Cerebellar nuclear complex (tissue), 1 donor: ENCODE data around the gene KCTD4.
"Not testable (repeated sequence)": the region's sequence is repeated elsewhere in the genome, so short reads cannot be mapped to it uniquely, and the experiment has no call there.

Source experiments
- DNase-seq, 2 experiments: peaks; one replicate each; lab custom pipeline; 2025; lab: John Stamatoyannopoulos, UW

Gene KCTD4

GRCh38 chr13:45215392-45216077 is 14.7 kb upstream of the KCTD4 start:
- no peak for DNase-seq

GRCh38 chr13:45209229-45209628 is 8.4 kb upstream of the KCTD4 start:
- DNase-seq, result no peak

- no peak for DNase-seq
These were observed 7.3 kb upstream of the KCTD4 start for GRCh38 chr13:45208132-45208531.

- no peak for DNase-seq
These were observed 6.5 kb upstream of the KCTD4 start for GRCh38 chr13:45207319-45207718.

- no peak for DNase-seq
These were observed 5.5 kb upstream of the KCTD4 start for GRCh38 chr13:45206340-45206739.

- DNase-seq, result no peak
These were observed 4.3 kb upstream of the KCTD4 start for GRCh38 chr13:45205124-45205523.

- no peak for DNase-seq
These were observed 1.1 kb downstream of the KCTD4 start for GRCh38 chr13:45199711-45200110.

- no peak for DNase-seq
These were observed 1.9 kb downstream of the KCTD4 start for GRCh38 chr13:45198924-45199323.

- no peak for DNase-seq
These were observed 2.8 kb downstream of the KCTD4 start for GRCh38 chr13:45198041-45198440.

- no peak for DNase-seq
These were observed 4.2 kb downstream of the KCTD4 start for GRCh38 chr13:45196622-45197021.

GRCh38 chr13:45196096-45196495 is 4.7 kb downstream of the KCTD4 start:
- DNase-seq, result no peak

- DNase-seq, result no peak
These were observed 5.4 kb downstream of the KCTD4 start for GRCh38 chr13:45195421-45195820.

- no peak for DNase-seq
These were observed 6.5 kb downstream of the KCTD4 start for GRCh38 chr13:45194081-45194939.

- DNase-seq, result no peak
These were observed 9.0 kb downstream of the KCTD4 start for GRCh38 chr13:45191874-45192273.

GRCh38 chr13:45189511-45189910 is 11.3 kb downstream of the KCTD4 start:
- DNase-seq, result not testable (repeated sequence)

- not testable (repeated sequence) for DNase-seq
These were observed 11.8 kb downstream of the KCTD4 start for GRCh38 chr13:45189077-45189476.

- no peak for DNase-seq
These were observed 15.6 kb downstream of the KCTD4 start for GRCh38 chr13:45185286-45185685.

GRCh38 chr13:45184693-45185092 is 16.2 kb downstream of the KCTD4 start:
- DNase-seq, result no peak

- DNase-seq, result no peak
These were observed 19.9 kb downstream of the KCTD4 start for GRCh38 chr13:45180713-45181601.

GRCh38 chr13:45180303-45180702 is 20.5 kb downstream of the KCTD4 start:
- no peak for DNase-seq

- no peak for DNase-seq
These were observed 21.4 kb downstream of the KCTD4 start for GRCh38 chr13:45179428-45179827.
